HG03354 (cell line): ENCODE results near the gene MPND.

Source experiments
- ATAC-seq: cut with Tn5 transposase; IDR thresholded peaks from one replicate; pipeline ENCODE4 v1.9.1; 2021; ENCODE audit warnings: mild to moderate bottlenecking; ENCODE audit not compliant: unreplicated experiment, poor library complexity, severe bottlenecking

MPND gene

DNA sequence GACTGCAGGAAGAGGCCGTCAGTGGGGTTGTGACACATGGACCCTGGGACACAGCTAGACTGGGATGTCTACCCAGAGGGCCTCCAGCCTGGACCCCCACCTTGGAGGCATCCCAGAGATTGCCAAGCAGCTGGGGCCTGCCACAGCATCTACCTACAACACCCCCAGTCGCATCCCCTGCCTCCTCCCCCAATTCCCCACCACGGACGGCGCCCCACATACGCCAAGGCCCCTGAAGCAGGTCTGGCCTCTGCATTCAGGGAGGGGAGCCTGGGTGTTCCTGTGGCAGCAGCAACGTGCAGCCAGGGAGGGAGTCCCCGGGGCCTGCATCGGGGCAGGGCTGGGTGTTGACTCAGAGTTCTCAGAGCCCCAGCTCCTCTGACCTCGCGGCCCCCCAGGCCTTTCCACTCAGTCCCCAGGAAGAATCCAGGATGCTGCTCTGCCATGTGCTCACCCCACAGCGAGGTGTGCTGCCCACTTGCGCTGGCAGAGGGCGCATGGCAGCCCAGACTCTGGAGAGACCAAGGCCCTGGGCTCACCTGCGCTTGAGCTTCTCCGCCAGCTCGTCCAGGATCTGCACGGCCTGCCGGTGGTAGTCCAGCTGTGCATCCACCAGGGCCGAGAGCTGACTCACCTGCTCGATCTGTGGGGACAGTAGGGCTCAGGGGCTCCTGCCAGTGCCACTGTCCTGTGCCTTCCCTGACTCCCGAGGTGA lies 19.6 kb downstream of the MPND start:
- ATAC-seq: no peak

DNA sequence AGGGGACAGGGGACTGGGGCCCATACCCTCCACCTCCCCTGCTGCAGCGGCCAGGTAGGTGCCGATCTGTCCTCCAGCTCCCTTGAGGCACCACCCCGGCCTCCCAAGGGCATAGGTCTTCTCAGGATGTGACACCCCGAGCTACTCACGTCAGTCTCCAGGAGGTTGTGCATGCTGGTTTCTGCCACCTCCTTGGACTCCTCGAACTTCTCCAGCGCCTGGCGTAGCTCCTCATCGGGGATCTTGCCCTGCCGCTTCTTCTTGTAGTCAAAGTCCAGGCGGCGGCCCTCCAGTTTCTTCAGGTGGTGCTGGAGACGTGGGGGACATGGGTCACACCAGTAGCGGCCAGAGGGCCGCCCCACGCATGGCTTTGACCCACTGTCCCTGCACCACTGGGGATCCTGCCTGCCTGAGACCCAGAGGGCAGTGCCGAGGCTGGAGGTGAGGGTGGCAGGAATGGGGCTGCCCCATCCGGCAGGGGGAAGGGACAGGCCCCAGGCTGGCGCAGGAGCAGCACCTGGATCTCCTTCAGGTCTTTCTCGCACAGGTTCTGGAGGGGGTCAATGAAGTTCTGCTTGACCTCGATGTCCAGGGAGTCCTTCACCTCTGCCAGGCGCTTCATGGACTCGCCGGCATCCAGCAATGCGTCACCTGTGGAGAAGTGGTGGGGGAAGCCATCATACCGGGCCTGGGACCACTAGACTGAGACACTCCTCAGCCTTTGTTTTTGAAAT lies 20.4 kb downstream of the MPND start:
- no peak for ATAC-seq

- no peak for ATAC-seq
Observed at GRCh38 chr19:4365341-4365740, 22.0 kb downstream of the MPND start.

DNA sequence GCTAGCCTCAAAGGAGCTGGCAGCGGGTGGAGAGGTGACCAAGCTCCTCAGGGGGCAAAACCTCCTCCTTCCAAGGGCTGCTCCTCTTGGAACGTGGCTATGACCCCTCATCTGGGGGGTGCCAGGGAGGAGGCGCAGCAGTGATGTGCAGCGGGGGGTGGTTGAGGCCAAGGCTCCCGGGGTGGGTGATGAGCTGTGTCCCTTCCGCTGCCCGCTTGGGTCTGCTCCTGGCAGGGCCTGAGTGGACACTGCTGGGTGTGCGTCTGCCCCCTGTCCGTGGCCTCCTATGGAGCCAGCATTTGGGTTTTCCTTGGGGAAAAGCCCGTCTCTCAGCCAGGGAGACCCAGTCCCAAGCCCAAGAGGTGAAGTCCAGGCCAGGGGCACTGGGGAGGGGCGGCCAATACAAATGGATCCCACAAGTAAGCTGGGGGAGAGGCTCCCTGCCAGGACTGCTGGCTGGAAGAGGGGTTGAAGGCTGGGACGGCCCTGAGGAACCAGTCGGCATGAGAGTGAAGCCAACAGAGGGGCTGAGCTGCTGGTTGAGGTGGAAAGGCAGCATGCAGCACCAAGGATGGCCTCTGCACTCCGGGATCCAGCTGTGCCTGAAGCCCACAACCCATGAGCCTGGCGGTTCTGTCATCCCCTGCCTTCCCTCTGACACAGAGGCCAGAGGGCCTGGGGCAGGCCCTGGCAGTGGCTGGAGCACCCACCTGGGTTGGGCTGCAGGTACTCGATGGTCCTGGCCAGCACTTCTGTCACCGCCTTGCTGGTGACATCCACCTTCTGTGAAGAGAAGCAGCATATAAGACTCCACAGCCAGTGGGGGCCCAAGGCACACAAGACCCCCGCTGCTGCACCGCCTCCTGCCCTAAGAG lies 22.7 kb downstream of the MPND start:
- ATAC-seq: no peak

GRCh38 chr19:4366666-4367335 lies 23.4 kb downstream of the MPND start:
- no peak for ATAC-seq

GRCh38 chr19:4367336-4367723 lies 24.0 kb downstream of the MPND start:
- no peak for ATAC-seq

- ATAC-seq: no peak
Observed at GRCh38 chr19:4367781-4368127, 24.4 kb downstream of the MPND start.

- ATAC-seq: no peak
Observed at GRCh38 chr19:4368128-4368820, 24.9 kb downstream of the MPND start.

- ATAC-seq: peak; percentile 51
Observed at GRCh38 chr19:4369109-4369887, 25.9 kb downstream of the MPND start.

GRCh38 chr19:4369888-4370260 lies 26.5 kb downstream of the MPND start:
- peak; percentile 38 for ATAC-seq

GRCh38 chr19:4370418-4371041 lies 27.2 kb downstream of the MPND start:
- ATAC-seq: no peak

- ATAC-seq: no peak
Observed at GRCh38 chr19:4371247-4372164, 28.1 kb downstream of the MPND start.

DNA sequence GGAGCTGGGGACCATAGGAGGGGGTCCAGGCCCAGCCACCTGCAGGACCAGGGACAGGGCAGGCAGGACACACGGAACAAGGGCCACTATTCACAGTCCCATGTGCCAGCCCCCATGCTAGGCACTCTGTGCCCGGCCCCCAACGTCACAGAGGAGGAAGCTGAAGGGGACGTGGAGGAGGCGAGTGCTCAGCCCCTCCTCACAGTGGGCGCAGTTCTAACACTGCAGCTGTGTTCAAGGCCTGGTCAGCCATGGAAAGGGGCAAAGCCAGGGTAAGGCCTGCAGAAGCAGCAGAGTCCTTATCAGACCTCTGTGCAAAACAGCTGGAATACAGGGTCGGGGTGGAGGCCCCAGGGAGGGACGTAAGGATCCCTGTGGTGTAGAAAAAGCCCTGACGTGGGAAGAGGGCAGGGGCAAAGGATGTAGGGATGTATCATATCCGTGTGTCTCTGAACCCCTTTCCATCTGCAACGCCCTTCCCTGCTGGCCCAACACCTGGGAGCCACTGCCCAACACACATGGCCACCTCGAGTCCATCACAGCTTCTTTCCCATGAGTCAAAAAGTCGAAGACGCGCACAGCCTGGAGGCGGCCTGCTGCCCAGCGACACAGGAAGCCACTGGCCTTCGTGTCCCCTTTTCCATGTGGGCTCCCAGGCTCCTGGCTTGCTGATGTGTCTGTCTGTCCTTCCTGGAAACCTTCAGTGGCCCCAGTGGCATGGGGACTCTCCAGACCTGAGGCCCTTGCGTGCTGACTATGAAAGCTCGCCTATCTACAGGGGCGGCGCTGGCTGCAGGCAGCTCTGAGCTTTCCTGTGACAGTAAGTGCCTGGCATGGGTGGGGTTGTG lies 29.0 kb downstream of the MPND start:
- ATAC-seq: no peak

DNA sequence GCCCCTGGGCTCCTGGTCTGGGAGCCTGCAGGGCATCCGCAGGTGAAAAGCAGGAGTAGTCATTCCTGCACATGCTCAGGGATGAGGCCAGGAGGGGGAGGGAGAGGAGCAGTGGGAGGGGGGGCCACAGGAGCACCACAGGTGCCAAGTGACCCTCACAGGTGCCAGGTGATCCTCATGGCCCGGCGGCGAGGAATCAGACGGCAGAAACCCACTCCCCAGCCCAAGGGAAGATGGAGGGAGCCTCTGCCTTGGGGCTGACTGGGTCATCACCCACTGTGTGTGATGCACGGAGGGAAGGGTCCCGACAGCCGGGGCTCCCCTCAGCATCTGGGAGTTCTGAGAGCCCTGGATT lies 29.6 kb downstream of the MPND start:
- no peak for ATAC-seq

GRCh38 chr19:4373601-4374497 lies 30.5 kb downstream of the MPND start:
- no peak for ATAC-seq
